MM.1S (cell line): ENCODE measurements around the gene BHLHA15.

Experiments used
- DNase-seq: peaks from one replicate; pipeline ENCODE4 v3.0.0-alpha.2; 2015
- H2AFZ ChIP-seq: fragments of 300-600 bp; sonication (generic); 2 replicates; pipeline ENCODE4 v1.6.0; 2016; ENCODE audit warnings: antibody characterized with exemption, low read length
- H3F3A ChIP-seq: fragments of 300-600 bp; sonication (generic); 2 replicates; pipeline ENCODE4 v1.6.1; 2016; ENCODE audit warnings: mild to moderate bottlenecking, antibody characterized with exemption, low read length, moderate library complexity, mixed read lengths; ENCODE audit not compliant: insufficient read depth
- H3K27ac ChIP-seq: fragments of 300-600 bp; sonication (generic); 2 replicates; pipeline ENCODE4 v1.5.1; 2016; ENCODE audit warnings: mild to moderate bottlenecking, low read length
- H3K27me3 ChIP-seq: fragments of 300-600 bp; sonication (generic); replicated peaks from 2 replicates; pipeline ENCODE4 v1.6.0; 2016; ENCODE audit warnings: low read length; ENCODE audit not compliant: insufficient read depth
- H3K36me3 ChIP-seq: fragments of 300-600 bp; sonication (generic); replicated peaks from 2 replicates; pipeline ENCODE4 v1.6.1; 2016; ENCODE audit warnings: mild to moderate bottlenecking, low read length, mixed read lengths; ENCODE audit not compliant: insufficient read depth
- H3K4me1 ChIP-seq: fragments of 300-600 bp; sonication (generic); 2 replicates; pipeline ENCODE4 v1.6.1; 2016; ENCODE audit warnings: low read length, mixed read lengths
- H3K4me2 ChIP-seq: fragments of 300-600 bp; sonication (generic); 2 replicates; pipeline ENCODE4 v1.6.0; 2016; ENCODE audit warnings: low read depth, low read length
- H3K4me3 ChIP-seq: fragments of 300-600 bp; sonication (generic); 2 replicates; pipeline ENCODE4 v1.5.1; 2016; ENCODE audit warnings: low read length, mixed read lengths
- H3K79me2 ChIP-seq: fragments of 300-600 bp; sonication (generic); 2 replicates; pipeline ENCODE4 v1.6.1; 2016; ENCODE audit warnings: mixed run types, low read length, mixed read lengths
- H3K9ac ChIP-seq: fragments of 300-600 bp; sonication (generic); 2 replicates; pipeline ENCODE4 v1.6.1; 2016; ENCODE audit warnings: low read length, mixed read lengths
- H3K9me2 ChIP-seq: fragments of 300-600 bp; sonication (generic); replicated peaks from 2 replicates; pipeline ENCODE4 v1.6.1; 2016; ENCODE audit warnings: mild to moderate bottlenecking, low read length, mixed read lengths; ENCODE audit not compliant: insufficient read depth
- H3K9me3 ChIP-seq: fragments of 300-600 bp; sonication (generic); replicated peaks from 2 replicates; pipeline ENCODE4 v1.6.1; 2016; ENCODE audit warnings: mild to moderate bottlenecking, low read length, mixed read lengths; ENCODE audit not compliant: insufficient read depth
- H4K20me1 ChIP-seq: fragments of 300-600 bp; sonication (generic); 2 replicates; pipeline ENCODE4 v1.6.1; 2016; ENCODE audit warnings: mild to moderate bottlenecking, low read length, moderate library complexity, mixed read lengths; ENCODE audit not compliant: insufficient read depth
- EZH2 ChIP-seq: fragments of 300-600 bp; sonication (generic); optimal IDR thresholded peaks from 2 replicates; pipeline ENCODE3; 2017; ENCODE audit warnings: low read depth, mild to moderate bottlenecking, antibody characterized with exemption, low read length, mixed read lengths
- EZH2phosphoT487 ChIP-seq: fragments of 300-600 bp; sonication (generic); IDR thresholded peaks from 2 replicates; pipeline ENCODE4 v1.6.1; 2018; ENCODE audit warnings: antibody characterized with exemption, low read length
- TF ChIP-seq, protein P1 (sequence below): fragments of 300-600 bp; sonication (generic); IDR thresholded peaks from 2 replicates; pipeline ENCODE4 v1.5.1; 2016; ENCODE audit warnings: antibody characterized with exemption, low read length, mixed read lengths

Gene BHLHA15

DNA sequence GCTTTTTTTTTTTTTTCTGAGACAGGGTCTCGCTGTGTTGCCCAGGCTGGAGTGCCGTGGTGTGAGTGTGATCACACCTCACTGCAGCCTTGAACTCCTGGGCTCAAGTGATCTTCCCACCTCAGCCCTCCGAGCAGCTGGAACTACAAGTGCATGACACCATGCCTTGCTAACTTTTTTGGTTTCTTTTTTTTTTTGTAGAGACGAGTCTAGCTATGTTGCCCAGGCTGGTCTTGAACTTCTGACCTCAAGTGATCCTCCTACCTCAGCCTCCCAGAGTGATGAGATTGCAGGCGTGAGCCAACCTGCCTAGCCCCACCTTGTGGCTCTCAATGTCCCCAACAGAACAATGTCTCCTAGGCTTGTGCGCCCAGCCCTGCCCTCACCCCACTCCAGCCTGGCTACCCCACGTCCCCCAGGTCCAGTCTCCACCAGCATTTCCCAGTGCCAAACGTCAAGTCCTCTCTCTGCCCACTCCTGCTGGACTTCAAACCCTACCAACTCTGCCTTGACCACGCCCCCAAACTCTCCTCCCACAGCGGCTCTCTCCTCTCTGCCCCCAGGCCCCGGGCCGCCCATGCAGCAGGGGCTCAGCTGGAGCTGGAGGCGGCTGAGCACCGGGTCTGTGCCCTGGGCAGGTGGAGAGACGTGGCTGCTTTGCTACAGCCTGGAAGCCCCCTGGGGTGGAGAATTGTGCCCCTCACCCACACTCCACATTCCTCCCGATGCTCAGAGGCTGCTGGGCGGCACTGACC lies 18.9 kb downstream of the BHLHA15 start:
- Histone ChIP-seq H3K9me2 (no peaks in the 10 kb centered on the region), H3K4me3 (no peak overlapping the region), H3K9ac (no peak overlapping the region), H2AFZ (no peak overlapping the region), H3K4me2 (no peak overlapping the region), H3K4me1 (no peaks in the 10 kb centered on the region), H4K20me1 (no peaks in the 10 kb centered on the region), H3K27me3 (no peaks in the 10 kb centered on the region), H3K9me3 (no peaks in the 10 kb centered on the region), H3K79me2 (no peaks in the 10 kb centered on the region), H3K27ac (no peak overlapping the region), H3K36me3 (no peaks in the 10 kb centered on the region), H3F3A (no peaks in the 10 kb centered on the region)
- TF ChIP-seq EZH2: no peak
- no peak for DNase-seq

DNA sequence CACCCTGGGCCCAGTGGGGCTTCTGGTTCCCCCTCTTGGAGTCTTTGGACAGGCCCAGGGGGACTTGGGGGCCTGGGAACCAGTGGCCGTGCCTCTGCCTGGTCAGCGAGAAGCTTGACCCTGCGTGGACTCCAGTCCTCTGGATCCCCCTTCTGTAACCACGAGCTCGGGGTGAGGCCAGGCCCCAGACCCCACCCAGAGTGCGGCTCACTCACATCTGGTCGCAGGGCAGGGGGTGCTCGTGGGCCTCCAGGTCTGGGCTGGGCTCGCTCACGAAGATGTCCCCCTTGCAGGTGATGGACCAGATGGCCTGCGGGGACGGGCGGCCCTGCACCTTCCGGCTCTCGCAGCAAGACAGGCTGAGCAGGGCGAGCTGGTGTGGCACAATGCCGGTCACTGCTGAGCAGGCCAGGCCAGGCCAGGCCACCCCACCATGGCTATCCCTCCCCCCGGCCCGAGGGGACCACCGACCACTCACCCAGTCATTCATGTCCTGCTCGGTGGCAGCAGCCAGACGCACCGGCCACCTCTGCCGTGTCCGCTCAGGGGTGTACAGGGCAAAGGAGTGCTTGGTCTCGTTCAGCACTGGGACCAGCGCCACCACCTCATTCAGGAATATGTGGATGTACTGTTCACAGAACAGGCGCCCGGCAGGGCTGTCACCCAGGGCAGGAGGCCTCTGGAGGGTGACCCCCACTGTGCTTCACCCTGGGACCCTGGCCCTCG lies 19.7 kb downstream of the BHLHA15 start:
- Histone ChIP-seq H3K9me2 (no peaks in the 10 kb centered on the region), H3K79me2 (no peaks in the 10 kb centered on the region), H3F3A (no peaks in the 10 kb centered on the region), H3K4me1 (no peaks in the 10 kb centered on the region), H3K36me3 (no peaks in the 10 kb centered on the region), H3K9me3 (no peaks in the 10 kb centered on the region), H3K4me3 (no peak overlapping the region), H3K9ac (no peak overlapping the region), H2AFZ (no peak overlapping the region), H3K27ac (no peak overlapping the region), H3K4me2 (no peak overlapping the region), H3K27me3 (no peaks in the 10 kb centered on the region), H4K20me1 (no peaks in the 10 kb centered on the region)
- TF ChIP-seq EZH2 (no peak), EZH2phosphoT487 (no peak)
- TF ChIP-seq, protein P1, sequence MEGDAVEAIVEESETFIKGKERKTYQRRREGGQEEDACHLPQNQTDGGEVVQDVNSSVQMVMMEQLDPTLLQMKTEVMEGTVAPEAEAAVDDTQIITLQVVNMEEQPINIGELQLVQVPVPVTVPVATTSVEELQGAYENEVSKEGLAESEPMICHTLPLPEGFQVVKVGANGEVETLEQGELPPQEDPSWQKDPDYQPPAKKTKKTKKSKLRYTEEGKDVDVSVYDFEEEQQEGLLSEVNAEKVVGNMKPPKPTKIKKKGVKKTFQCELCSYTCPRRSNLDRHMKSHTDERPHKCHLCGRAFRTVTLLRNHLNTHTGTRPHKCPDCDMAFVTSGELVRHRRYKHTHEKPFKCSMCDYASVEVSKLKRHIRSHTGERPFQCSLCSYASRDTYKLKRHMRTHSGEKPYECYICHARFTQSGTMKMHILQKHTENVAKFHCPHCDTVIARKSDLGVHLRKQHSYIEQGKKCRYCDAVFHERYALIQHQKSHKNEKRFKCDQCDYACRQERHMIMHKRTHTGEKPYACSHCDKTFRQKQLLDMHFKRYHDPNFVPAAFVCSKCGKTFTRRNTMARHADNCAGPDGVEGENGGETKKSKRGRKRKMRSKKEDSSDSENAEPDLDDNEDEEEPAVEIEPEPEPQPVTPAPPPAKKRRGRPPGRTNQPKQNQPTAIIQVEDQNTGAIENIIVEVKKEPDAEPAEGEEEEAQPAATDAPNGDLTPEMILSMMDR: no peak
- no peak for DNase-seq

DNA sequence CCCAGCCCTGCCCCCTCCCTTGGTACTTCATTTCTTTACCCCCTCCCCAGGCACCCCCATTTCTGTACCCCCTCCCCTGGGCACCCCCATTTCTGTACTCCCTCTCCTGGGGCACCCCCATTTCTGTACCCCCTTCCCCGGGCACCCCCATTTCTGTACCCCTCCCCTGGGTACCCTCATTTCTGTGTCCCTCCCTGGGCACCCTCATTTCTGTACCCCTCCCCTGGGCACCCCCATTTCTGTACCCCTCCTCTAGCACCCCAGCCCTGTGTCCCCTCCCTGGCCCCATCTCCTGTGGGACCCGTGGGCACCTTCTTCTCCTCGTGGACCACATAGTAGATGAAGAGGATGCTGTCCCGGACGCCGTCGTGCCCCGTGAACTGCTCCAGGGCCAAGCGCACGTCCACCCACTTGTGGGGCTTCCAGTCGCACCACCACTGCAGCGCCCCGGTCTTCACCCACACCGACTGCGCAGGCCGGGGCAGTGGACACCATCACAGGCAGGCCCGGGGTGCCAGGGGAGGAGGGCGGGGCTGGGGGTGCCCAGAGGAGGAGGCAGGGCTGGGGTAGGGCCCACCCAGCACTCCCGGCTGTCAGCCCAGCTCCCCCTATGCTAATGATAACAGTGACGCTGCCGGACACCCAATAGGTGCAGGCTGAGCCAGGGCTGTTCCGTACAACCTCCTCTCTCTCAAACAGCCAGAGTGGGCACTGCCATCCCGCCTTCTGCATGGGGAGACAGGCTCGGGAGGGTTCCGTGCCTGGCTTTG lies 20.4 kb downstream of the BHLHA15 start:
- H3K9me3 ChIP-seq: no peaks in the 10 kb centered on the region

More for the DNA sequence above, 20.4 kb downstream of the BHLHA15 start:
- no peaks in the 10 kb centered on the region for H3K27me3 ChIP-seq
- no peak overlapping the region for H3K9ac ChIP-seq
- H4K20me1 ChIP-seq: no peaks in the 10 kb centered on the region
- H3K9me2 ChIP-seq: no peaks in the 10 kb centered on the region
- no peaks in the 10 kb centered on the region for H3K79me2 ChIP-seq
- H3K4me1 ChIP-seq: no peaks in the 10 kb centered on the region
- TF ChIP-seq, protein P1: no peak
- TF ChIP-seq EZH2: no peak
- no peak for TF ChIP-seq EZH2phosphoT487
- no peak overlapping the region for H3K4me3 ChIP-seq
- H2AFZ ChIP-seq: no peak overlapping the region
- H3K27ac ChIP-seq: no peak overlapping the region
- DNase-seq: no peak
- H3K36me3 ChIP-seq: no peaks in the 10 kb centered on the region
- H3K4me2 ChIP-seq: no peak overlapping the region
- H3F3A ChIP-seq: no peaks in the 10 kb centered on the region
